OCI-LY7 (cell line): Measurements from ENCODE around the gene FRAT2.

Experiments used
- CTCF ChIP-seq: fragments of 200-600 bp; sonication (generic); conservative IDR thresholded peaks from 2 replicates; pipeline ENCODE4 v1.5.1; 2014; ENCODE audit warnings: mild to moderate bottlenecking, antibody characterized with exemption, low read length, moderate library complexity, mixed read lengths
- EZH2phosphoT487 ChIP-seq: fragments of 200-600 bp; sonication (generic); IDR thresholded peaks from 2 replicates; pipeline ENCODE4 v1.6.1; 2018; ENCODE audit warnings: low read depth, borderline replicate concordance, mild to moderate bottlenecking, mixed run types, antibody characterized with exemption, low read length, moderate library complexity, mixed read lengths

GRCh38 chr10:97358349-97358748 is 23.8 kb upstream of the FRAT2 start:
- TF ChIP-seq CTCF (no peak), EZH2phosphoT487 (no peak)
